CD4-positive, alpha-beta T cell (primary cell): Measurements from ENCODE around the gene SRSF2. TPM values are rescaled to one million over a fixed set of nuclear protein-coding genes. Genes with fewer than 3 reads are reported as not detected.

Source experiments
- ATAC-seq: fragments of 200-7000 bp; cut with Tn5 transposase; one replicate; pipeline ENCODE4 v1.10.0; 2022; ENCODE audit warnings: mild to moderate bottlenecking; ENCODE audit not compliant: poor library complexity
- CTCF ChIA-PET: fragments of 350-600 bp; sonication (Branson Sonifier 250); formaldehyde crosslinking; loops from one replicate; lab custom pipeline; 2021; ENCODE audit warnings: antibody characterized with exemption, inconsistent platforms; lab: Charles Lee
- POLR2A ChIA-PET: fragments of 350-600 bp; sonication (Branson Sonifier 250); formaldehyde crosslinking; loops from one replicate; lab custom pipeline; 2021; ENCODE audit warnings: antibody characterized with exemption, inconsistent platforms; lab: Charles Lee
- DNase-seq, 14 experiments: peaks; one replicate each; pipeline ENCODE4 v3.0.0-alpha.2; 2013 to 2020; ENCODE audit warnings: mixed read lengths in 2 of 14
- H3K27ac ChIP-seq, 2 donors: one replicate each; pipeline versions ENCODE4 v1.5.1 to v1.7.0; 2013; ENCODE audit warnings: low read length in 2 of 2, low read depth in 1 of 2, mild to moderate bottlenecking in 1 of 2
- H3K27me3 ChIP-seq, 2 experiments: 1 replicate in 1 of 2; 2 replicates in 1 of 2; pipeline versions ENCODE4 v1.6.1 to v1.7.0; 2013; ENCODE audit warnings: low read length in 2 of 2, control low read depth in 1 of 2, mild to moderate bottlenecking in 1 of 2, moderate library complexity in 1 of 2; ENCODE audit not compliant: insufficient read depth in 2 of 2, control insufficient read depth in 1 of 2
- H3K36me3 ChIP-seq: one replicate; pipeline ENCODE4 v1.6.1; 2013; ENCODE audit warnings: low read length, control low read depth; ENCODE audit not compliant: insufficient read depth
- H3K4me1 ChIP-seq: one replicate; pipeline ENCODE4 v1.6.1; 2013; ENCODE audit warnings: low read length, control low read depth; ENCODE audit not compliant: insufficient read depth
- H3K4me3 ChIP-seq: one replicate; pipeline ENCODE4 v1.5.1; 2013; ENCODE audit warnings: mild to moderate bottlenecking, low read length, moderate library complexity
- H3K9me3 ChIP-seq, 2 experiments: 1 replicate in 1 of 2; 2 replicates in 1 of 2; pipeline versions ENCODE4 v1.6.1 to v1.7.0; 2013; ENCODE audit warnings: low read length in 2 of 2, mild to moderate bottlenecking in 2 of 2, control low read depth in 1 of 2, moderate library complexity in 1 of 2; ENCODE audit not compliant: control insufficient read depth in 1 of 2, insufficient read depth in 1 of 2
- H3K27ac Mint-ChIP-seq: one replicate; pipeline ENCODE4 v1.8.0; 2020; ENCODE audit warnings: mixed read lengths
- H3K27me3 Mint-ChIP-seq: one replicate; pipeline ENCODE4 v1.8.0; 2021; ENCODE audit warnings: mixed read lengths
- H3K36me3 Mint-ChIP-seq: one replicate; pipeline ENCODE4 v1.8.0; 2021; ENCODE audit warnings: low read depth, mixed read lengths
- H3K4me1 Mint-ChIP-seq: one replicate; pipeline ENCODE4 v1.8.0; 2021; ENCODE audit warnings: low read depth, mixed read lengths
- H3K4me3 Mint-ChIP-seq: one replicate; pipeline ENCODE4 v1.8.0; 2020; ENCODE audit warnings: mild to moderate bottlenecking, mixed read lengths
- H3K9me3 Mint-ChIP-seq: one replicate; pipeline ENCODE4 v1.8.0; 2020; ENCODE audit warnings: mixed read lengths
- CTCF ChIP-seq: fragments of 200-600 bp; IDR thresholded peaks from one replicate; pipeline ENCODE4 v1.8.0; 2022; ENCODE audit warnings: antibody characterized with exemption, mild to moderate bottlenecking
- intact Hi-C, 2 experiments: fragments of 100-400 bp; cut with DNase I in 1 of 2; cut with micrococcal nuclease in 1 of 2; formaldehyde crosslinking; loops; one replicate each; pipeline versions ENCODE4 v1.15.1 to v1.9.0; 2023 to 2025; cut with DNase I, micrococcal nuclease
- total RNA-seq, 174 experiments: library from RNA in 2 of 174; stranded (reverse) in 2 of 174; gene quantifications; one replicate each; pipeline ENCODE4 v1.2.3 and lab custom pipeline; 2021 to 2026

Gene SRSF2
- total RNA-seq, 2 experiments from 2014 or later = 448 to 460 TPM

DNA sequence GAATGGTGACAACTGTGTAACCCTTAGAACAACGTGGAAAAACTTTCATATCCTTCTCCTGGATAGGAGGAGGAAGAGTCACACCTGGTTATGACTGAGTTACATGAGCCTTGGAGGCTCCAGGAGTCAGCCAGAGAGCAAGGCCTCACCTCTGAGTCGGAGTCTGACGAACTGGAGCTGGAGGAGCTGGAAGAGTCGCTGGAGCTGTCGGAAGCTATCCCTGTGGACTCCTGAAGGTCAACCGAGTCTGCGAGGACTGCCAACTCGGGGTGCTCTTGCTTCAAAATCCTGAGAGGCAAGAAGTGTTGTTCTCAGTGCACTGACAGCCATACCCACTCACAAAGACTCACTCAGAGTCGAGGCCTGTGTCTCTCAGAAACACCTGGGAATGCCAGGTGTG is 16.9 kb downstream of the SRSF2 start:
- Mint-ChIP-seq H3K4me1 (peaks cover 38% of the 10 kb centered on the region), H3K27me3 (no peaks in the 10 kb centered on the region), H3K36me3 (peaks cover 97% of the 10 kb centered on the region), H3K27ac (no peak overlapping the region), H3K4me3 (no peak overlapping the region), H3K9me3 (no peaks in the 10 kb centered on the region)
- Histone ChIP-seq H3K9me3 (no peaks in the 10 kb centered on the region), H3K4me3 (no peak overlapping the region), H3K27ac (no peak overlapping the region), H3K27me3 (no peaks in the 10 kb centered on the region), H3K4me1 (peaks cover 47% of the 10 kb centered on the region), H3K36me3 (peaks cover 91% of the 10 kb centered on the region)
- no peak for TF ChIP-seq CTCF
- ChIA-PET CTCF (no interaction called here), POLR2A (no interaction called here)
- DNase-seq = no peak
- intact Hi-C loops = no loop called here
- no peak for ATAC-seq

DNA sequence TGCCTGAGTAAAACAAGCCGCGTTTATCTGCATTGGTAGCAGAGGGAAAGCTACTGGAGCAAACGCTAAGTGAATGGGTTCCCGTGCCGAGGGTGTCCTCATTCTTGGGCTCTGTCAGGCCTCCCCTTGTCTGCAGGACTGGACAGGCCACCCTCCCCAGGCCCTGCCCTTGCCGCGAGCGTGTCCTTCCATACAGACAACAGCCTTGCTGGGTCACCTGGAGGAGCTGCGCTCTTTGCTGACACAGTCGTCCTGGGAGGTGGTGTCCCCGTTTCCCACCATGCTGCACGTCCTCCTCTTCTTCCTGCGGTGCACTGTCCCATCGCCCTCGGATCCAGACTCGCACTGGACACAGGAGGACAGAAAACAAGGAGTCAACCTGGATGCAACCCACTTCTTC is 18.6 kb downstream of the SRSF2 start:
- no peak for TF ChIP-seq CTCF
- H3K4me1 Mint-ChIP-seq = peaks cover 43% of the 10 kb centered on the region
- H3K27me3 Mint-ChIP-seq = no peaks in the 10 kb centered on the region
- no peak for DNase-seq
- H3K4me3 Mint-ChIP-seq = no peak overlapping the region
- no peaks in the 10 kb centered on the region for H3K9me3 Mint-ChIP-seq
- intact Hi-C loops = no loop called here
- POLR2A ChIA-PET = interaction anchor here (3.9 kb wide), 1 partner anchor 8 kb away, joined by 26 read pairs; the partner anchor contains the start of genes JMJD6 and METTL23
- peaks cover 40% of the 10 kb centered on the region for H3K4me1 ChIP-seq
- H3K27ac ChIP-seq = no peak overlapping the region
- no peak overlapping the region for H3K27ac Mint-ChIP-seq
- no peak for ATAC-seq
- H3K4me3 ChIP-seq = no peak overlapping the region
- CTCF ChIA-PET = no interaction called here
- no peaks in the 10 kb centered on the region for H3K9me3 ChIP-seq
- no peaks in the 10 kb centered on the region for H3K27me3 ChIP-seq
- H3K36me3 ChIP-seq = peaks cover 84% of the 10 kb centered on the region
- peaks cover 92% of the 10 kb centered on the region for H3K36me3 Mint-ChIP-seq

DNA sequence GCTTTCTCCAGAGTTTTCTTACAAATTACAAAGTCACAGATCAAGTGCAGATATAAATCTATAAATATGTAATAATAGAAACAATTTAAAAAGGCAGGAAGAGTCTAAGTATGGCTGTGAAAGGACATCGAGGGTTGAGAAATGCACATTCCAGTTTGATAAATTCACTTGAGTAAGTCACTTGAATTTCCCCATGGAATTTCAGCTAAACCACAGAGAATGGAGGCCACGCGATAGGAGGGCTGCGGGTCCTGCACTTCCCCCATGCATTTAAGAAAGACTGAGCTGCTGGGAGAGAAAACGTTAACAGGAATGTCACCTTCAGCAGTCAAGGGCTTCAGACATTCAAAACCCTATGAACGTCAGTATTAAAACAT is 20.3 kb downstream of the SRSF2 start:
- POLR2A ChIA-PET = interaction anchor here (1.1 to 6.7 kb wide), 3 partner anchors 10 to 45 kb away, joined by 4 to 63 read pairs (median 26); partner anchors contain the start of genes JMJD6, METTL23, MFSD11 and SRSF2
- Mint-ChIP-seq H3K36me3 (peaks cover 79% of the 10 kb centered on the region), H3K4me3 (no peak overlapping the region)

More for the DNA sequence above, 20.3 kb downstream of the SRSF2 start:
- Histone ChIP-seq H3K4me1 (peaks cover 24% of the 10 kb centered on the region), H3K27me3 (no peaks in the 10 kb centered on the region), H3K4me3 (no peak overlapping the region), H3K27ac (no peak overlapping the region), H3K36me3 (peaks cover 75% of the 10 kb centered on the region), H3K9me3 (no peaks in the 10 kb centered on the region)
- DNase-seq (no peak), ATAC-seq (no peak)
- intact Hi-C loops = loop anchor here in 1 of 2 experiments (1.0 kb wide), 1 partner anchor 20 kb away; the partner anchor contains the start of gene SRSF2
- H3K27ac Mint-ChIP-seq = peak overlapping the region; percentile 96
- CTCF ChIA-PET = interaction anchor here (1.1 to 2.3 kb wide), 2 partner anchors 9 to 194 kb away, joined by 3 to 6 read pairs; no protein-coding TSS in a partner anchor
- H3K4me1 Mint-ChIP-seq = peaks cover 43% of the 10 kb centered on the region
- H3K27me3 Mint-ChIP-seq = no peaks in the 10 kb centered on the region
- no peaks in the 10 kb centered on the region for H3K9me3 Mint-ChIP-seq
- no peak for TF ChIP-seq CTCF
